H1 (cell line): ENCODE measurements around the gene STK26. TPM values are rescaled to one million over a fixed set of nuclear protein-coding genes. Genes with fewer than 3 reads are reported as not detected.

Source experiments
- CTCF ChIA-PET: fragments of 300-600 bp; sonication (Branson Sonifier 250); formaldehyde crosslinking; loops from one replicate; lab custom pipeline; 2021; ENCODE audit not compliant: partially characterized antibody; lab: Charles Lee
- POLR2A ChIA-PET: fragments of 300-600 bp; sonication (Branson Sonifier 250); formaldehyde crosslinking; loops from one replicate; lab custom pipeline; 2021; ENCODE audit warnings: inconsistent platforms; ENCODE audit not compliant: partially characterized antibody; lab: Charles Lee
- DNase-seq, 2 experiments: peaks; one replicate each; pipeline versions ENCODE4 v3.0.0 to v3.0.0-alpha.2; 2010 to 2022; ENCODE audit warnings: low spot score in 2 of 2, low read depth in 1 of 2, mixed read lengths in 1 of 2
- FAIRE-seq: peaks from 2 replicates; lab custom pipeline; 2011; peaks lifted over from hg19 to GRCh38; lab: Jason Lieb, UNC
- H2AFZ ChIP-seq: 2 replicates; pipeline ENCODE4 v1.8.1; 2012; ENCODE audit warnings: low read length, inconsistent platforms
- H2AK5ac ChIP-seq: 2 replicates; pipeline ENCODE4 v1.6.1; 2013; ENCODE audit warnings: low read depth, low read length
- H2BK120ac ChIP-seq: replicated peaks from 2 replicates; pipeline ENCODE3; 2013; ENCODE audit warnings: low read depth, low read length, inconsistent platforms
- H2BK12ac ChIP-seq: 2 replicates; pipeline ENCODE4 v1.6.1; 2013; ENCODE audit warnings: low read depth, low read length
- H2BK15ac ChIP-seq: 2 replicates; pipeline ENCODE4 v1.6.1; 2013; ENCODE audit warnings: low read length
- H2BK20ac ChIP-seq: 2 replicates; pipeline ENCODE4 v1.6.1; 2013; ENCODE audit warnings: low read length
- H2BK5ac ChIP-seq: 2 replicates; pipeline ENCODE4 v1.6.1; 2013; ENCODE audit warnings: low read depth, low read length
- H3K14ac ChIP-seq: 2 replicates; pipeline ENCODE4 v1.6.1; 2013; ENCODE audit warnings: inconsistent platforms; ENCODE audit not compliant: insufficient read length
- H3K18ac ChIP-seq: 2 replicates; pipeline ENCODE4 v1.6.1; 2013; ENCODE audit warnings: low read length; ENCODE audit errors: extremely low read depth
- H3K23ac ChIP-seq: 2 replicates; pipeline ENCODE4 v1.6.1; 2013; ENCODE audit warnings: inconsistent platforms; ENCODE audit not compliant: insufficient read length
- H3K23me2 ChIP-seq: 2 replicates; pipeline ENCODE4 v1.6.1; 2013; ENCODE audit warnings: low read depth, low read length
- H3K27ac ChIP-seq: 2 replicates; pipeline ENCODE4 v1.6.1; 2011; ENCODE audit warnings: low read depth, low read length, inconsistent platforms
- H3K27me3 ChIP-seq, 4 experiments: replicated peaks in 1 of 4; 1 replicate in 1 of 4; 2 replicates in 3 of 4; pipeline versions ENCODE4 v1.6.1 to v1.8.1; 2011 to 2013; ENCODE audit warnings: low read length in 3 of 4, mild to moderate bottlenecking in 3 of 4, inconsistent platforms in 2 of 4, mixed read lengths in 2 of 4, moderate library complexity in 1 of 4; ENCODE audit not compliant: control insufficient read depth in 3 of 4, insufficient read depth in 3 of 4; ENCODE audit errors: extremely low read depth in 1 of 4
- H3K36me3 ChIP-seq, 4 experiments: 2 replicates each; pipeline versions ENCODE4 v1.6.1 to v1.8.1; 2011 to 2013; ENCODE audit warnings: mild to moderate bottlenecking in 4 of 4, low read length in 3 of 4, moderate library complexity in 2 of 4, control low read depth in 1 of 4, inconsistent platforms in 1 of 4; ENCODE audit not compliant: insufficient read depth in 4 of 4, control insufficient read depth in 2 of 4
- H3K4ac ChIP-seq: replicated peaks from 2 replicates; pipeline ENCODE3; 2013; ENCODE audit warnings: low read length, low read depth, mixed read lengths, inconsistent platforms; ENCODE audit not compliant: insufficient read length
- H3K4me1 ChIP-seq, 4 experiments: replicated peaks in 1 of 4; 1 replicate in 1 of 4; 2 replicates in 3 of 4; pipeline versions ENCODE4 v1.6.1 to v1.8.1; 2011 to 2013; ENCODE audit warnings: low read length in 3 of 4, inconsistent platforms in 2 of 4, mixed read lengths in 1 of 4; ENCODE audit not compliant: insufficient read depth in 4 of 4, control insufficient read depth in 3 of 4
- H3K4me2 ChIP-seq, 2 experiments: 2 replicates each; pipeline versions ENCODE4 v1.6.1 to v1.8.1; 2011 to 2013; ENCODE audit warnings: low read depth in 2 of 2, low read length in 2 of 2, control low read depth in 1 of 2, inconsistent platforms in 1 of 2, mild to moderate bottlenecking in 1 of 2; ENCODE audit not compliant: insufficient read depth in 1 of 2
- H3K4me3 ChIP-seq, 4 experiments: fragments of 200-600, 300-600 bp in 1 of 4; sonication (generic), shearing (Covaris generic), sonication (Bioruptor Twin) in 1 of 4; 2 replicates each; pipeline versions ENCODE4 v1.5.1 to v1.8.1; 2011 to 2016; ENCODE audit warnings: low read length in 4 of 4, low read depth in 3 of 4, control low read depth in 2 of 4, inconsistent platforms in 2 of 4, mild to moderate bottlenecking in 2 of 4, mixed read lengths in 1 of 4, moderate library complexity in 1 of 4; ENCODE audit not compliant: insufficient read depth in 2 of 4; ENCODE audit errors: extremely low read depth in 1 of 4
- H3K56ac ChIP-seq: replicated peaks from 2 replicates; pipeline ENCODE3; 2013; ENCODE audit warnings: low read depth, mild to moderate bottlenecking, mixed read lengths, low read length, inconsistent platforms; ENCODE audit not compliant: insufficient read length
- H3K79me1 ChIP-seq: 2 replicates; pipeline ENCODE4 v1.6.1; 2013; ENCODE audit warnings: low read depth, low read length, control low read depth
- H3K79me2 ChIP-seq, 2 experiments: 2 replicates each; pipeline versions ENCODE4 v1.6.1 to v1.8.1; 2012 to 2013; ENCODE audit warnings: low read length in 2 of 2, mild to moderate bottlenecking in 2 of 2, inconsistent platforms in 1 of 2; ENCODE audit not compliant: insufficient read depth in 2 of 2, control insufficient read depth in 1 of 2
- H3K9ac ChIP-seq, 4 experiments: replicated peaks in 1 of 4; 1 replicate in 1 of 4; 2 replicates in 3 of 4; pipeline versions ENCODE4 v1.6.1 to v1.8.1; 2011 to 2013; ENCODE audit warnings: low read depth in 3 of 4, low read length in 3 of 4, control low read depth in 2 of 4, mild to moderate bottlenecking in 2 of 4, moderate library complexity in 2 of 4, inconsistent platforms in 1 of 4; ENCODE audit errors: extremely low read depth in 1 of 4
- H3K9me3 ChIP-seq, 2 experiments: 2 replicates each; pipeline versions ENCODE4 v1.6.1 to v1.8.1; 2012 to 2013; ENCODE audit warnings: mild to moderate bottlenecking in 2 of 2, moderate library complexity in 2 of 2, control low read depth in 1 of 2, inconsistent platforms in 1 of 2, low read depth in 1 of 2, low read length in 1 of 2, mixed read lengths in 1 of 2; ENCODE audit not compliant: insufficient read depth in 2 of 2
- H4K20me1 ChIP-seq, 2 experiments: replicated peaks in 1 of 2; 2 replicates each; pipeline versions ENCODE3 to v1.8.1; 2011 to 2013; ENCODE audit warnings: inconsistent platforms in 2 of 2, low read length in 2 of 2, mild to moderate bottlenecking in 1 of 2; ENCODE audit not compliant: insufficient read depth in 2 of 2, control insufficient read depth in 1 of 2
- H4K5ac ChIP-seq: 2 replicates; pipeline ENCODE4 v1.6.1; 2013; ENCODE audit warnings: low read length, low read depth, mixed read lengths, inconsistent platforms; ENCODE audit not compliant: insufficient read length
- H4K8ac ChIP-seq: 2 replicates; pipeline ENCODE4 v1.8.0; 2013; ENCODE audit warnings: mild to moderate bottlenecking, moderate library complexity, low read length, inconsistent platforms; ENCODE audit not compliant: insufficient read depth; ENCODE audit errors: extremely low read depth
- H4K91ac ChIP-seq: replicated peaks from 2 replicates; pipeline ENCODE3; 2013; ENCODE audit warnings: low read length, mixed read lengths, inconsistent platforms; ENCODE audit not compliant: insufficient read length
- BCL11A ChIP-seq, 2 experiments: IDR thresholded peaks; one replicate each; pipeline ENCODE4 v1.6.1; 2011; ENCODE audit warnings: low read depth in 2 of 2, low read length in 2 of 2, mild to moderate bottlenecking in 2 of 2
- CBX5 ChIP-seq: fragments of 300-800, 300-1000 bp; sonication (generic); IDR thresholded peaks from 2 replicates; pipeline ENCODE4 v1.7.1; 2016; ENCODE audit warnings: antibody characterized with exemption, low read length, low read depth
- MAFK ChIP-seq: IDR thresholded peaks from 2 replicates; pipeline ENCODE4 v1.6.1; 2012; ENCODE audit warnings: low read depth, mild to moderate bottlenecking, improper control_type of control experiment, low read length
- RBBP5 ChIP-seq: IDR thresholded peaks from 2 replicates; pipeline ENCODE4 v1.7.1; 2012; ENCODE audit warnings: low read depth, mild to moderate bottlenecking, inconsistent platforms, low read length, moderate library complexity, borderline replicate concordance
- SP2 ChIP-seq: IDR thresholded peaks from 2 replicates; pipeline ENCODE4 v1.6.1; 2012; ENCODE audit warnings: mild to moderate bottlenecking, low read length, inconsistent platforms
- TAF1 ChIP-seq: IDR thresholded peaks from 2 replicates; pipeline ENCODE4 v1.6.1; 2011; ENCODE audit warnings: mild to moderate bottlenecking, low read depth, low read length
- TBP ChIP-seq: IDR thresholded peaks from 2 replicates; pipeline ENCODE4 v1.6.1; 2011; ENCODE audit warnings: low read depth, low read length, improper control_type of control experiment
- WGBS, 2 experiments: shearing (Covaris generic) in 1 of 2; methylation state at CpG; one replicate each; pipeline versions ENCODE4 v1.1.6 to v1.1.7; 2013 to 2015; ENCODE audit warnings: low lambda C conversion rate in 2 of 2, mixed read lengths in 2 of 2, inconsistent platforms in 1 of 2, low coverage in 1 of 2, missing lambda C conversion rate in 1 of 2; ENCODE audit not compliant: insufficient replicate concordance in 2 of 2, insufficient coverage in 1 of 2, insufficient read length in 1 of 2; ENCODE audit errors: extremely low coverage in 1 of 2, missing lambda C conversion rate in 1 of 2; 5-methylcytosine and 5-hydroxymethylcytosine counted together
- polyA plus RNA-seq, 7 experiments: library from polyadenylated mRNA; depleted of rRNA in 3 of 7; stranded (reverse) in 5 of 7; unstranded in 2 of 7; fragments of >200 nt in 5 of 7; fragments of 200-250 nt in 2 of 7; gene quantifications; 1 replicate in 5 of 7; 2 replicates in 1 of 7; 4 replicates in 1 of 7; pipeline versions ENCODE4 v1.2.1 to v1.2.3, GENCODE V29; 2011 to 2013; ENCODE audit warnings: missing spikeins in 2 of 7, mixed read lengths in 2 of 7
- total RNA-seq: library from RNA; stranded (reverse); fragmentation: NEBNext Ultra II Directional; extraction: Animal tissue kit (Norgen Biotek cat#: 25700); gene quantifications from 2 replicates; pipeline ENCODE4 v1.2.1, GENCODE V29; 2021

STK26 gene
- total and polyA plus RNA-seq, 2 of the 8 experiments (the other 6 are each of a cell fraction or from before 2014, with no cell fraction given) = 24.2 to 98.2 TPM

GRCh38 chrX:132046533-132046932 is 23.4 kb downstream of the STK26 start:
- Histone ChIP-seq H2BK20ac (no peak overlapping the region), H3K18ac (no peak overlapping the region), H3K23ac (no peak overlapping the region), H4K20me1 (peaks cover 0 to 2% of the 10 kb centered on the region in 2 experiments), H3K4me1 (peaks cover 2 to 8% (median 5%) of the 10 kb centered on the region in 4 experiments; a peak in 4 of 7 replicates), H3K9me3 (no peaks in the 10 kb centered on the region), H2BK12ac (no peak overlapping the region), H3K4me3 (no peak overlapping the region), H2AK5ac (no peak overlapping the region), H3K9ac (no peak overlapping the region), H2AFZ (no peak overlapping the region), H3K27ac (no peak overlapping the region), H3K4me2 (no peak overlapping the region), H4K91ac (no peak overlapping the region), H3K56ac (no peak overlapping the region), H3K4ac (no peak overlapping the region), H2BK120ac (no peak overlapping the region), H2BK15ac (no peak overlapping the region), H3K14ac (no peak overlapping the region), H3K27me3 (no peaks in the 10 kb centered on the region), H3K79me2 (peaks cover 0 to 86% of the 10 kb centered on the region in 2 experiments; a peak in 2 of 4 replicates), H3K79me1 (no peaks in the 10 kb centered on the region), H3K36me3 (no peaks in the 10 kb centered on the region), H3K23me2 (no peaks in the 10 kb centered on the region), H2BK5ac (no peak overlapping the region), H4K5ac (no peak overlapping the region), H4K8ac (no peak overlapping the region)
- CTCF ChIA-PET = interaction anchor here (0.8 to 2.0 kb wide), 2 partner anchors 16 to 25 kb away, joined by 3 to 4 read pairs; no protein-coding TSS in a partner anchor
- DNase-seq = no peak
- TF ChIP-seq RBBP5 (no peak), MAFK (no peak), TBP (no peak), CBX5 (no peak), BCL11A (IDR thresholded peaks at IDR 0.05; ENCODE audit: low read depth in 2 of 2, low read length in 2 of 2) (no peak), SP2 (no peak), TAF1 (no peak)
- POLR2A ChIA-PET = interaction anchor here (0.8 kb wide), 1 partner anchor 366 kb away, joined by 3 read pairs; no protein-coding TSS in a partner anchor
- WGBS, 2 experiments = 83% methylated on average over 2 of the region's 2 CpGs; no CpG with 5 or more reads in 1 of the 2 experiments
- FAIRE-seq = no peak
